A673 (cell line): ENCODE results near the gene MON1B. TPM values are rescaled to one million over a fixed set of nuclear protein-coding genes. Genes with fewer than 3 reads are reported as not detected.
A peak's percentile ranks its signal among the peaks of the same experiment; 100 is the strongest.

Experiments
- Bru-seq: library from RNA; stranded (reverse); fragments of 400-500 nt; gene quantifications from one replicate; lab custom pipeline; 2021; lab: Mats Ljungman, UMichigan
- BruChase-seq, 2 experiments: library from RNA; stranded (reverse); fragments of 400-500 nt; gene quantifications; one replicate each; lab custom pipeline; 2021; lab: Mats Ljungman, UMichigan
- BruUV-seq: library from RNA; stranded (reverse); fragments of 400-500 nt; replicated peaks from 2 replicates; lab custom pipeline; 2021; lab: Mats Ljungman, UMichigan
- CTCF ChIA-PET: fragments of 300-600 bp; sonication (Branson Sonifier 250); formaldehyde crosslinking; loops from one replicate; lab custom pipeline; 2022; ENCODE audit warnings: antibody characterized with exemption; lab: Charles Lee
- POLR2A ChIA-PET: fragments of 300-600 bp; sonication (Branson Sonifier 250); formaldehyde crosslinking; loops from one replicate; lab custom pipeline; 2022; ENCODE audit warnings: antibody characterized with exemption; ENCODE audit not compliant: low non-redundant PET; lab: Charles Lee
- DNase-seq: peaks from one replicate; pipeline ENCODE4 v3.0.0-alpha.2; 2015; ENCODE audit warnings: low spot score
- H3K27ac ChIP-seq: fragments of 200-600 bp; sonication (generic); 2 replicates; pipeline ENCODE4 v1.5.1; 2016; ENCODE audit warnings: mixed run types, low read depth, mild to moderate bottlenecking, mixed read lengths, antibody characterized with exemption, low read length; ENCODE audit not compliant: poor library complexity, severe bottlenecking
- H3K27me3 ChIP-seq: fragments of 200-600 bp; sonication (generic); replicated peaks from 2 replicates; pipeline ENCODE4 v1.6.1; 2017; ENCODE audit warnings: mixed run types, low read depth, mild to moderate bottlenecking, mixed read lengths, antibody characterized with exemption, low read length; ENCODE audit not compliant: insufficient read depth, poor library complexity
- H3K36me3 ChIP-seq: fragments of 200-600 bp; sonication (generic); 2 replicates; pipeline ENCODE4 v1.6.1; 2016; ENCODE audit warnings: mixed run types, mild to moderate bottlenecking, mixed read lengths, antibody characterized with exemption, low read length; ENCODE audit not compliant: insufficient read depth, poor library complexity, severe bottlenecking
- H3K4me1 ChIP-seq: fragments of 200-600 bp; sonication (generic); 2 replicates; pipeline ENCODE4 v1.6.1; 2017; ENCODE audit warnings: mixed run types, mild to moderate bottlenecking, mixed read lengths, antibody characterized with exemption, low read length; ENCODE audit not compliant: insufficient read depth, poor library complexity, severe bottlenecking
- H3K4me3 ChIP-seq: fragments of 200-600 bp; sonication (generic); 2 replicates; pipeline ENCODE4 v1.5.1; 2016; ENCODE audit warnings: low read depth, mixed run types, mild to moderate bottlenecking, mixed read lengths, low read length; ENCODE audit not compliant: poor library complexity, severe bottlenecking
- H3K9me3 ChIP-seq: fragments of 200-600 bp; sonication (generic); 2 replicates; pipeline ENCODE4 v1.6.1; 2016; ENCODE audit warnings: mixed run types, low read depth, mild to moderate bottlenecking, mixed read lengths, antibody characterized with exemption, low read length; ENCODE audit not compliant: poor library complexity, severe bottlenecking
- EZH2 ChIP-seq: fragments of 200-600 bp; sonication (generic); IDR thresholded peaks from 2 replicates; pipeline ENCODE4 v1.6.1; 2017; ENCODE audit warnings: borderline replicate concordance, low read depth, mild to moderate bottlenecking, mixed read lengths, antibody characterized with exemption, low read length; ENCODE audit not compliant: poor library complexity, severe bottlenecking
- intact Hi-C: fragments of 100-400 bp; cut with micrococcal nuclease; formaldehyde crosslinking; loops from one replicate; pipeline ENCODE4 v1.10.0; 2022; ENCODE audit not compliant: unreplicated experiment
- long read RNA-seq: library from polyadenylated mRNA; stranded (forward); transcript quantifications from one replicate; pipeline ENCODE4 v2.0.0, GENCODE V29; 2022
- total RNA-seq: library from RNA; stranded (reverse); gene quantifications from 2 replicates; pipeline ENCODE4 v1.2.3, GENCODE V29; 2021
- TF ChIP-seq, protein P1 (sequence below): fragments of 300-800, 200-600 bp; sonication (generic); conservative IDR thresholded peaks from 2 replicates; pipeline ENCODE4 v1.5.1; 2017; ENCODE audit warnings: low read depth, mild to moderate bottlenecking, antibody characterized with exemption, low read length, moderate library complexity, mixed read lengths

The MON1B gene
- total RNA-seq (42.9 and 44.1 TPM in 2 replicates), Bru-seq, nascent RNA (percentile 74 among the genes with signal in this experiment), BruChase-seq, experiment 1, labeled RNA remaining after a 2-hour chase (percentile 87 among the genes with signal in this experiment), BruChase-seq, experiment 2, labeled RNA remaining after a 6-hour chase (percentile 92 among the genes with signal in this experiment)
- long read RNA-seq, full-length matches to known transcripts = 34 of 51 reads
- long read RNA-seq, partial matches to known transcripts = 11 of 51 reads
- long read RNA-seq, other reads (novel, unspliced or antisense) = 6 of 51 reads

DNA sequence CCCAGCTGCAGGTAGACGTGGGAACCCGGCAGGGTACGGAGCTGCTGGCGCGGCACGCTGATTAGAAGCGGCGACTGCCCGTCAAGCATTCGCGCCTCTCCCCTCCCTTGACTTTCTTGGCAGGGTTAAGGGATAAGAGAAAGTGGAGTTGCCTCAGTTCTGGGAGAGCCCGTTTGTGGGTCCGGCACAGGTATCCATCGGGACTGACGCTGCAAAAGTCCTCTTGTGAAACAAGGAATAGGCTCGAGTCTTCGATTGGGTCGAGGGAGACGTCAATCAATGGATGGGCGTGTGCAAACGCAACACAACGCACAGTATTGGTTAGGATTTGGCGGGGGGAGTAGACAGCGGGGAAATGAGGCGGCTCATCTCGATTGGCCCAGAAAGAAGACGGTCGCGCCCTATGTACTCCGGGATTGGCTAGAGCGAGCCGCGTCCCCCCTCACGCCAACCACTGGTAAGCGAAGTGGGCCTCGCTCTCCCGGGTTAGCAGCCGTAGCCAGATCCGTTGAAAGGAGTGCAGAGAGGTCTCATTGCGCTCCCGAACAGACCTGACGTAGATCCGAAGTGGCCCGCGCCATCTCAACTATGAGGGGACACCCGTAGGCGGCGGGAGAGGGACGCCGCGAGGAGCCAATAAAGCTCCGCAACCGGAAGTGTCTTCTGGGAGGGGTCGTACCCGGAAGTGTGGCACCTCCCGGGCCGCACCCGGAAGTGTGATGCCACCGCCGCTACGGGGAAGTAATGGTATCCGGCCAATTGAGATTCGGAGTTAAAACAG, at the start of gene MON1B:
TSS of gene MON1B (plus strand) at position 713 of the 781 bp plus-strand sequence. CDS start 296 bp downstream, outside the sequence.
- Histone ChIP-seq H3K4me3 (peak within 1 kb of the TSS; percentile 77), H3K4me1 (peaks cover 5% of the 10 kb centered on the region), H3K9me3 (no peaks in the 10 kb centered on the region), H3K27ac (peak within 1 kb of the TSS; percentile 97), H3K27me3 (no peaks in the 10 kb centered on the region), H3K36me3 (peaks cover 1% of the 10 kb centered on the region)
- POLR2A ChIA-PET = interaction anchor here (0.6 kb wide), 1 partner anchor 1394 kb away, joined by 3 read pairs; no protein-coding TSS in a partner anchor
- BruUV-seq = no TSS peak
- CTCF ChIA-PET = no interaction called here
- DNase-seq = peak; percentile 99
- no peak for TF ChIP-seq EZH2
- TF ChIP-seq, protein P1, sequence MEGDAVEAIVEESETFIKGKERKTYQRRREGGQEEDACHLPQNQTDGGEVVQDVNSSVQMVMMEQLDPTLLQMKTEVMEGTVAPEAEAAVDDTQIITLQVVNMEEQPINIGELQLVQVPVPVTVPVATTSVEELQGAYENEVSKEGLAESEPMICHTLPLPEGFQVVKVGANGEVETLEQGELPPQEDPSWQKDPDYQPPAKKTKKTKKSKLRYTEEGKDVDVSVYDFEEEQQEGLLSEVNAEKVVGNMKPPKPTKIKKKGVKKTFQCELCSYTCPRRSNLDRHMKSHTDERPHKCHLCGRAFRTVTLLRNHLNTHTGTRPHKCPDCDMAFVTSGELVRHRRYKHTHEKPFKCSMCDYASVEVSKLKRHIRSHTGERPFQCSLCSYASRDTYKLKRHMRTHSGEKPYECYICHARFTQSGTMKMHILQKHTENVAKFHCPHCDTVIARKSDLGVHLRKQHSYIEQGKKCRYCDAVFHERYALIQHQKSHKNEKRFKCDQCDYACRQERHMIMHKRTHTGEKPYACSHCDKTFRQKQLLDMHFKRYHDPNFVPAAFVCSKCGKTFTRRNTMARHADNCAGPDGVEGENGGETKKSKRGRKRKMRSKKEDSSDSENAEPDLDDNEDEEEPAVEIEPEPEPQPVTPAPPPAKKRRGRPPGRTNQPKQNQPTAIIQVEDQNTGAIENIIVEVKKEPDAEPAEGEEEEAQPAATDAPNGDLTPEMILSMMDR = no peak
- intact Hi-C loops = no loop called here

- TF ChIP-seq, protein P1 = no peak
- no peak for TF ChIP-seq EZH2
- H3K9me3 ChIP-seq = peaks cover 3% of the 10 kb centered on the region
- no peaks in the 10 kb centered on the region for H3K4me1 ChIP-seq
- H3K36me3 ChIP-seq = no peaks in the 10 kb centered on the region
- DNase-seq = no peak
- H3K27me3 ChIP-seq = no peaks in the 10 kb centered on the region
- BruUV-seq = no TSS peak
- POLR2A ChIA-PET = no interaction called here
- intact Hi-C loops = no loop called here
- H3K4me3 ChIP-seq = no peak overlapping the region
- CTCF ChIA-PET = no interaction called here
- no peak overlapping the region for H3K27ac ChIP-seq
These were observed 47.6 kb upstream of the MON1B start for GRCh38 chr16:77143364-77143763.

GRCh38 chr16:77148121-77148520, 42.9 kb upstream of the MON1B start:
- H3K4me3 ChIP-seq = no peak overlapping the region
- TF ChIP-seq, protein P1 = no peak
- no peak for TF ChIP-seq EZH2
- no peak overlapping the region for H3K27ac ChIP-seq
- H3K4me1 ChIP-seq = no peaks in the 10 kb centered on the region
- intact Hi-C loops = no loop called here
- H3K36me3 ChIP-seq = no peaks in the 10 kb centered on the region
- ChIA-PET POLR2A (no interaction called here), CTCF (no interaction called here)
- no TSS peak for BruUV-seq
- H3K9me3 ChIP-seq = peaks cover 3% of the 10 kb centered on the region
- DNase-seq = no peak
- no peaks in the 10 kb centered on the region for H3K27me3 ChIP-seq
